Fibroblast of lung (primary cell): ENCODE measurements around the gene KRTAP5-6. TPM values are rescaled to one million over a fixed set of nuclear protein-coding genes. Genes with fewer than 3 reads are reported as not detected.

Experiments
- DNase-seq, 2 donors: peaks; one replicate each; pipeline versions ENCODE4 v3.0.0 to v3.0.0-alpha.2; 2010; ENCODE audit warnings: low read depth in 2 of 2
- H2AFZ ChIP-seq: 2 replicates; pipeline ENCODE4 v1.5.1; 2012; ENCODE audit warnings: low read length, control low read depth, inconsistent platforms
- H3K27ac ChIP-seq: 2 replicates; pipeline ENCODE4 v1.5.1; 2011; ENCODE audit warnings: low read length, control low read depth; ENCODE audit not compliant: insufficient read depth
- H3K27me3 ChIP-seq: 2 replicates; pipeline ENCODE4 v1.5.1; 2011; ENCODE audit warnings: mild to moderate bottlenecking, low read length; ENCODE audit not compliant: control insufficient read depth, insufficient read depth
- H3K36me3 ChIP-seq: 2 replicates; pipeline ENCODE4 v1.5.1; 2011; ENCODE audit warnings: low read length; ENCODE audit not compliant: control insufficient read depth, insufficient read depth
- H3K4me1 ChIP-seq: 2 replicates; pipeline ENCODE4 v1.5.1; 2011; ENCODE audit warnings: low read length; ENCODE audit not compliant: control insufficient read depth, insufficient read depth; ENCODE audit errors: extremely low read depth
- H3K4me2 ChIP-seq: 2 replicates; pipeline ENCODE4 v1.5.1; 2011; ENCODE audit warnings: low read length, control low read depth; ENCODE audit not compliant: insufficient read depth; ENCODE audit errors: extremely low read depth
- H3K4me3 ChIP-seq, 4 experiments: fragments of 200-600 bp in 1 of 4; sonication (generic) in 1 of 4; replicated peaks in 1 of 4; 2 replicates each; pipeline ENCODE4 v1.5.1; 2011 to 2016; ENCODE audit warnings: low read length in 4 of 4, low read depth in 3 of 4, mild to moderate bottlenecking in 3 of 4, control low read depth in 2 of 4, inconsistent platforms in 1 of 4, mixed read lengths in 1 of 4; ENCODE audit not compliant: insufficient read depth in 1 of 4; ENCODE audit errors: control extremely low read depth in 1 of 4
- H3K79me2 ChIP-seq: 2 replicates; pipeline ENCODE4 v1.5.1; 2012; ENCODE audit warnings: mild to moderate bottlenecking, low read length, inconsistent platforms; ENCODE audit not compliant: control insufficient read depth, insufficient read depth
- H3K9ac ChIP-seq: 2 replicates; pipeline ENCODE4 v1.5.1; 2011; ENCODE audit warnings: mild to moderate bottlenecking, low read length, control low read depth; ENCODE audit not compliant: insufficient read depth
- H3K9me3 ChIP-seq: 2 replicates; pipeline ENCODE4 v1.5.1; 2012; ENCODE audit warnings: low read depth, low read length; ENCODE audit not compliant: control insufficient read depth, insufficient read depth
- H4K20me1 ChIP-seq: 2 replicates; pipeline ENCODE4 v1.5.1; 2011; ENCODE audit warnings: low read length; ENCODE audit not compliant: control insufficient read depth, insufficient read depth; ENCODE audit errors: extremely low read depth
- CTCF ChIP-seq, 2 donors: IDR thresholded peaks in 1 of 2; conservative IDR thresholded peaks in 1 of 2; 1 replicate in 1 of 2; 2 replicates in 1 of 2; pipeline ENCODE4 v1.5.1; 2011 to 2012; ENCODE audit warnings: low read length in 2 of 2, control low read depth in 1 of 2, inconsistent platforms in 1 of 2, low read depth in 1 of 2, mild to moderate bottlenecking in 1 of 2
- EZH2 ChIP-seq: IDR thresholded peaks from 2 replicates; pipeline ENCODE4 v1.5.1; 2012; ENCODE audit warnings: low read length, control low read depth, mild to moderate bottlenecking; ENCODE audit errors: missing control alignments
- polyA plus RNA-seq, 2 donors: library from polyadenylated mRNA; depleted of rRNA in 1 of 2; stranded (reverse) in 1 of 2; unstranded in 1 of 2; fragments of >200 nt; gene quantifications; 2 replicates each; pipeline ENCODE4 v1.2.1, GENCODE V29; 2011 to 2012; ENCODE audit warnings: missing spikeins in 1 of 2
- total RNA-seq: library from RNA; depleted of rRNA; stranded (reverse); fragments of >200 nt; gene quantifications from 2 replicates; pipeline ENCODE4 v1.2.1, GENCODE V29; 2014

KRTAP5-6 gene
- total and polyA plus RNA-seq, 2 donors (not counting 1 experiment from before 2014, with no cell fraction given) = not detected

- no peak overlapping the region for H3K4me2 ChIP-seq
- no peak for TF ChIP-seq CTCF (conservative IDR thresholded peaks at IDR 0.05 in 1 of 2, IDR thresholded peaks at IDR 0.05 in 1 of 2; ENCODE audit: low read depth in 1 of 2, low read length in 2 of 2)
- no peak for TF ChIP-seq EZH2
- H3K79me2 ChIP-seq = no peaks in the 10 kb centered on the region
- H2AFZ ChIP-seq = no peak overlapping the region
- no peaks in the 10 kb centered on the region for H3K4me1 ChIP-seq
- H4K20me1 ChIP-seq = no peaks in the 10 kb centered on the region
- H3K36me3 ChIP-seq = no peaks in the 10 kb centered on the region
- no peak overlapping the region for H3K4me3 ChIP-seq
- no peak for DNase-seq
- no peak overlapping the region for H3K9ac ChIP-seq
- no peaks in the 10 kb centered on the region for H3K9me3 ChIP-seq
- no peaks in the 10 kb centered on the region for H3K27me3 ChIP-seq
- H3K27ac ChIP-seq = no peak overlapping the region
Measured at GRCh38 chr11:1648653-1649420, 48.2 kb upstream of the KRTAP5-6 start.

- no peak for DNase-seq
- no peak for TF ChIP-seq EZH2
- peak in 1 of 2 donors; percentile 1 for TF ChIP-seq CTCF (conservative IDR thresholded peaks at IDR 0.05 in 1 of 2, IDR thresholded peaks at IDR 0.05 in 1 of 2; ENCODE audit: low read depth in 1 of 2, low read length in 2 of 2)
- no peak overlapping the region for H2AFZ ChIP-seq
Measured at GRCh38 chr11:1650034-1650917, 46.7 kb upstream of the KRTAP5-6 start.

GRCh38 chr11:1650918-1651262, 46.1 kb upstream of the KRTAP5-6 start:
- Histone ChIP-seq H3K9ac (no peak overlapping the region), H3K4me1 (no peaks in the 10 kb centered on the region), H3K4me2 (no peak overlapping the region)

More at GRCh38 chr11:1650034-1650917, 46.7 kb upstream of the KRTAP5-6 start:
- H3K27ac ChIP-seq = no peak overlapping the region
- no peaks in the 10 kb centered on the region for H4K20me1 ChIP-seq
- no peak overlapping the region for H3K4me2 ChIP-seq
- no peaks in the 10 kb centered on the region for H3K9me3 ChIP-seq
- H3K36me3 ChIP-seq = no peaks in the 10 kb centered on the region
- no peak overlapping the region for H3K4me3 ChIP-seq
- no peaks in the 10 kb centered on the region for H3K4me1 ChIP-seq
- peaks cover under 1% of the 10 kb centered on the region for H3K27me3 ChIP-seq
- H3K9ac ChIP-seq = no peak overlapping the region
- H3K79me2 ChIP-seq = no peaks in the 10 kb centered on the region

More at GRCh38 chr11:1650918-1651262, 46.1 kb upstream of the KRTAP5-6 start:
- Histone ChIP-seq H3K27ac (no peak overlapping the region), H3K36me3 (no peaks in the 10 kb centered on the region), H3K9me3 (no peaks in the 10 kb centered on the region), H3K79me2 (no peaks in the 10 kb centered on the region), H4K20me1 (no peaks in the 10 kb centered on the region), H3K27me3 (peaks cover 4% of the 10 kb centered on the region), H2AFZ (no peak overlapping the region), H3K4me3 (no peak overlapping the region)
- no peak for DNase-seq
- TF ChIP-seq EZH2 = no peak
- no peak for TF ChIP-seq CTCF (conservative IDR thresholded peaks at IDR 0.05 in 1 of 2, IDR thresholded peaks at IDR 0.05 in 1 of 2; ENCODE audit: low read depth in 1 of 2, low read length in 2 of 2)
